Measurements from ENCODE around the gene PCOLCE2.

DNA sequence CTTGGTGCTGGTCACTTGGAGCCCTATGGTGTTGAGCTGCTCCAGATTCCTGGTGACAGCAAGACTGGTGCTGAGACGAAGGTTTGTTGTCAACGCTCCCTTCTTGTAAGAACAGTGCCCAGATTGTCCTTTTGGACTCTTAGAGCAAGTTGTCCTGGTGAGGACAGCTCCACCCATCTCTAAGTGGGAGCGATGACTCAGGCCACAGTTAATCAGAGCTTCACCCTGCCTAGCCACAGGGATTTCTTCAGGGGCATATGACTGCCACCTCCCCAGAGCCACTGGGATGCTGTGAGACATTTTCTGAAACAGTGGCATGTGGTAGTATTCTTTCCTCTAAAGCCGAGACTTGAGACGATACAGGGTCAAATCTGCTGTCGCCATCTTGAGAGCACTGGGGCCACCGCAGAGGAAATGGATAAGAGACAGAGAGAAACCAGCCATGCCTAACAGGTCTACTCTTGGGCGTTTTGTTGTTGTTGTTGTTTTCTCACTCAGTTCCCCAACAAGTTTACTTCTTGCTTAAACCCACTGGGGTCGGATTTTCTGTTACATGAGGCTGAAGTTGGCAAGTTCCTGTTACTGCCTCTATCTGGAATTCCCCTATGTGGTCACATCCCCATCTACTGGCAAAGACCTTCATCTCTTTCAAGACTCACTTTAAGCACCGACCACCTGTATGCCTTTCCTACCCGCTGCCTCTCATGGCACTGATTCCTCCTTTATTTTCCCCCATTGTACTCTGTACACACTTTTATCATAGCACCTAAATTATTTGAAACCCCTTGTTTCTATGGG is 16.0 kb upstream of the PCOLCE2 start:
- TF ChIP-seq EZH2phosphoT487 (IDR thresholded peaks at IDR 0.05; ENCODE audit: borderline replicate concordance, low read length): no peak
- TF ChIP-seq, protein P1, sequence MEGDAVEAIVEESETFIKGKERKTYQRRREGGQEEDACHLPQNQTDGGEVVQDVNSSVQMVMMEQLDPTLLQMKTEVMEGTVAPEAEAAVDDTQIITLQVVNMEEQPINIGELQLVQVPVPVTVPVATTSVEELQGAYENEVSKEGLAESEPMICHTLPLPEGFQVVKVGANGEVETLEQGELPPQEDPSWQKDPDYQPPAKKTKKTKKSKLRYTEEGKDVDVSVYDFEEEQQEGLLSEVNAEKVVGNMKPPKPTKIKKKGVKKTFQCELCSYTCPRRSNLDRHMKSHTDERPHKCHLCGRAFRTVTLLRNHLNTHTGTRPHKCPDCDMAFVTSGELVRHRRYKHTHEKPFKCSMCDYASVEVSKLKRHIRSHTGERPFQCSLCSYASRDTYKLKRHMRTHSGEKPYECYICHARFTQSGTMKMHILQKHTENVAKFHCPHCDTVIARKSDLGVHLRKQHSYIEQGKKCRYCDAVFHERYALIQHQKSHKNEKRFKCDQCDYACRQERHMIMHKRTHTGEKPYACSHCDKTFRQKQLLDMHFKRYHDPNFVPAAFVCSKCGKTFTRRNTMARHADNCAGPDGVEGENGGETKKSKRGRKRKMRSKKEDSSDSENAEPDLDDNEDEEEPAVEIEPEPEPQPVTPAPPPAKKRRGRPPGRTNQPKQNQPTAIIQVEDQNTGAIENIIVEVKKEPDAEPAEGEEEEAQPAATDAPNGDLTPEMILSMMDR (IDR thresholded peaks at IDR 0.05; ENCODE audit: low read depth, low read length, poor library complexity, severe bottlenecking): no peak
